Activated naive CD4-positive, alpha-beta T cell treated with anti-CD3 and anti-CD28 coated beads for 36 hours (primary cell): Measurements from ENCODE around the gene KRTAP1-3. TPM values are rescaled to one million over a fixed set of nuclear protein-coding genes. Genes with fewer than 3 reads are reported as not detected.
"Not testable (repeated sequence)": the region's sequence is repeated elsewhere in the genome, so short reads cannot be mapped to it uniquely, and the experiment has no call there.

ENCODE experiments used
- CTCF ChIA-PET: fragments of 350-600 bp; sonication (Branson Sonifier 250); formaldehyde crosslinking; loops from one replicate; lab custom pipeline; 2021; ENCODE audit warnings: antibody characterized with exemption; lab: Charles Lee
- DNase-seq: peaks from one replicate; pipeline ENCODE4 v3.0.0-alpha.2; 2020
- H3K27ac Mint-ChIP-seq: one replicate; pipeline ENCODE4 v1.8.0; 2021; ENCODE audit warnings: mild to moderate bottlenecking, mixed read lengths
- H3K27me3 Mint-ChIP-seq: one replicate; pipeline ENCODE4 v1.8.0; 2021; ENCODE audit warnings: low read depth, mixed read lengths
- H3K36me3 Mint-ChIP-seq: one replicate; pipeline ENCODE4 v1.8.0; 2021; ENCODE audit warnings: low read depth, mixed read lengths
- H3K4me1 Mint-ChIP-seq: one replicate; pipeline ENCODE4 v1.8.0; 2021; ENCODE audit warnings: low read depth, mixed read lengths
- H3K4me3 Mint-ChIP-seq: one replicate; pipeline ENCODE4 v1.8.0; 2021; ENCODE audit warnings: mild to moderate bottlenecking, moderate library complexity, mixed read lengths
- H3K9me3 Mint-ChIP-seq: one replicate; pipeline ENCODE4 v1.8.0; 2021; ENCODE audit warnings: mixed read lengths
- intact Hi-C: fragments of 100-400 bp; cut with micrococcal nuclease; formaldehyde crosslinking; loops from one replicate; pipeline ENCODE4 v1.15.1; 2023
- total RNA-seq, 2 experiments: library from RNA; stranded (reverse); gene quantifications; one replicate each; pipeline ENCODE4 v1.2.3, GENCODE V29; 2021

Gene KRTAP1-3
- total RNA-seq, 2 experiments from 2014 or later = not detected

DNA sequence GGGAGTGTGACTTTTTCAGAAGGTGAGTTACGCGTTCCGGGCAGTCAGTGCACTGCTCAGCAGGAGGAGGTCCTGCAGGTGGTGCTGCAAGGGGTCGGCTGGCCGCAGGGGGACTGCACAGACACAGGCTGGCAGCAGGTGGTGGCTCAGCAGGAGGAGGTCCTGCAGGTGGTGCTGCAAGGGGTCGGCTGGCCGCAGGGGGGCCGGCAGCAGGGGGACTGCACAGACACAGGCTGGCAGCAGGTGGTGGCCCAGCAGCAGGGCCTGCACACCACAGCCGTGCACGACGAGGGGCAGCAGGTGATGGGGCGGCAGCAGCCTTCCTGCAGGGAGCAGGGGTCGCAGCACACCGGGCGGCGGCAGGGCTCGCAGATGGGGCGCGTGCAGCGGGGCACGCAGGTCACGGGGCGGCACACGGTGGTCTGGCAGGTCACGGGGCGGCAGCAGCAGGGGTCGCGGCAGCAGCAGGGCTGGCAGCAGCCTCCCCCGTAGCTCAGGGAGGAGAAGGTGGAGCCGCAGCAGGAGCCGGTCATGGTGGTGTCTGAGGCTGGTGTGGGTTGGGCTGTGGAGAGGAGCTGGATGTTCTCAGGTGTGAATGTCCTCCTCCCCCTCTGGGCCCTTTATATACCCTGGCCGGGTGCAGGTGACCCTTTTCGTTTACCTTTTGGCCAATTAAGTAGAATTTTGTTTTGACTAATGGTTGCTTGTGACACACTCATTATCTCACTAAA is 12.2 kb upstream of the KRTAP1-3 start, which contains the start of gene KRTAP2-1:
TSS of gene KRTAP2-1 (minus strand) at position 582 of the 731 bp plus-strand sequence. CDS start at position 533, 49 bp downstream.
- H3K27ac Mint-ChIP-seq = not testable (repeated sequence)

DNA sequence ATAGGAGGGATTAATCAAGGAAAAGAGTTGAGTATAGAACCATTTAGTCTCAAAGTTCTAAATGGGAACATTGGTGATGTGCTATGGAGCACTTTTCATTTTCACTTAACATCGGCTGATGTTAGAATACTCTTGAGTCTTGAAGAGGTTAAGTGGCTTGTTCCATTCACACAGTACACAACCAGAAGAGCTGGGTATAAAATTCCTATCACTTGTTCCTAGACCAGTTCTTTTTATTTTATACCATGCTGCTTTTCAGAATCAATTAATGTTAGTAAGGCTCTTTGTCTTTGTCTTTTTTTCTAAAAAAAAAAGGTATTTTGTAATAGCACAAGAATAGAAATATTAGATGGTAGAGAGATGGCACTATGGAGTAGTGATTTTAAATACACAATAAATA is 8.3 kb upstream of the KRTAP1-3 start:
- peaks cover 8% of the 10 kb centered on the region for H3K9me3 Mint-ChIP-seq
- intact Hi-C loops = no loop called here
- no peak overlapping the region for H3K4me3 Mint-ChIP-seq
- no peak for DNase-seq
- H3K4me1 Mint-ChIP-seq = peaks cover 4% of the 10 kb centered on the region
- no peak overlapping the region for H3K27ac Mint-ChIP-seq
- no peaks in the 10 kb centered on the region for H3K36me3 Mint-ChIP-seq
- CTCF ChIA-PET = no interaction called here
- peaks cover 18% of the 10 kb centered on the region for H3K27me3 Mint-ChIP-seq

More for the DNA sequence above, 12.2 kb upstream of the KRTAP1-3 start, which contains the start of gene KRTAP2-1:
- H3K36me3 Mint-ChIP-seq, H3K9me3 Mint-ChIP-seq, DNase-seq, H3K4me1 Mint-ChIP-seq, H3K4me3 Mint-ChIP-seq, intact Hi-C loops: not testable (repeated sequence)
- CTCF ChIA-PET = interaction anchor here (0.6 kb wide), 1 partner anchor 60 kb away, joined by 3 read pairs; no protein-coding TSS in a partner anchor
- peaks cover 27% of the 10 kb centered on the region for H3K27me3 Mint-ChIP-seq

DNA sequence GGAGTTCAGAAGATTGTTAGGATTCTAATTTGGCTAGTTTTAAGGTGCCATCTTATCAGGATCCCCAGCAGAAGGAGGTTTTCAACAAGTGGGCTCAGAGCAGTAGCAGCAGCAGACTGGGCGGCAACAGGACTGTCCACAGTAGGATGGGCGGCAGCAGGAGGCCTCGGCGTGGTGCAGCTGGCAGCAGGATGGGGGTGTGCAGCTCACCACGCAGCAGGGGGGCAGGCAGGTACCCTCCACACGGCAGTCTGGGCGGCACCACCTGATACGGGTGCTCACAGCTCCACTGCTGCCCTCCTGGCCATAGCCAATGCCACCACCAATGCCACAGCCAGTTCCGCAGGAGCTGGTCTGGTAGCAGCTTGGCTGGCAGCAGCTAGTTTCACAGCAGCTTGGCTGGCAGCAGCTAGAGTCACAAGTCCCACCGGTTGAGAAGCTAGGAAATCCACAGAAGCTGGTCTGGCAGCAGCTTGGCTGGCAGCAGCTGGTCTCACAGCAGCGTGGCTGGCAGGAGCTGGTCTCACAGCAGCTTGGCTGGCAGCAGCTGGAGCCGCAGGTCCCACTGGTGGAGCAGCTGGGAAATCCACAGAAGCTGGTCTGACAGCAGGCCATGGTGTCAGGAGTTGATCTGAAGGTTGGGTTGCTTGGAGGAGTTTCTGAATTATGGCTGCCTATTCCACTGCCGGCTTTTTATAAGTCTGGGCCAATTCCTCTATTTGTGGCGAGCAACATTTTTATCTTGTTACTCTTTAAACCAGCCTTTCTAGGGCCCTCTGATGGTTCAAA is 6.3 kb upstream of the KRTAP1-3 start, which contains the start of gene KRTAP1-1:
TSS of gene KRTAP1-1 (minus strand) at position 668 of the 789 bp plus-strand sequence. CDS start at position 615, 53 bp downstream.
- H3K27ac Mint-ChIP-seq, intact Hi-C loops, H3K36me3 Mint-ChIP-seq, CTCF ChIA-PET, H3K4me1 Mint-ChIP-seq, H3K27me3 Mint-ChIP-seq, H3K4me3 Mint-ChIP-seq, DNase-seq, H3K9me3 Mint-ChIP-seq: not testable (repeated sequence)

DNA sequence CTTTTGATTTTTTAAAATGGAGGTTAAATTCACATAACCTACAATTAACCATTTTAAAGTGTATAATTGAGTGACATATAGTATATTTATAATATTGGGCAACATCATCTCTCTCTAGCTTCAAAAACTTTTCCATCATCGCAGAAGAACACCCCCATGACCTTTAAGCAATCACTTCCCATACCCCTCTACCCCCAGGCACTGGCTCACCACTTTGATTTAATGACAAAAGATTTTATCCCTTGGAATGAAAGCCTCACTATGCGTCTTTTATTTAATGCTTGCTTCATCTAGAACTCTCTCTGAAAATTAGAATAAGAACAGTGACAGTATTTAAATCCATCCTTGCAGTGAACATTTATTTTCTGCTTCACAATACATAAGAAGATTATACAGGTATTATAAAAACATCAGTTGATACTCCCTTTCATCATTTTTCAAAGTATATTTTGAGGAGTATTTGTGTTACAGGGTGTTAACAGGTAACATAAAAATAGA is 3.2 kb upstream of the KRTAP1-3 start:
- Mint-ChIP-seq H3K4me3 (no peak overlapping the region), H3K9me3 (peaks cover 2% of the 10 kb centered on the region), H3K4me1 (no peaks in the 10 kb centered on the region), H3K36me3 (no peaks in the 10 kb centered on the region), H3K27me3 (no peaks in the 10 kb centered on the region), H3K27ac (no peak overlapping the region)
- intact Hi-C loops = no loop called here
- CTCF ChIA-PET = no interaction called here
- DNase-seq = no peak

DNA sequence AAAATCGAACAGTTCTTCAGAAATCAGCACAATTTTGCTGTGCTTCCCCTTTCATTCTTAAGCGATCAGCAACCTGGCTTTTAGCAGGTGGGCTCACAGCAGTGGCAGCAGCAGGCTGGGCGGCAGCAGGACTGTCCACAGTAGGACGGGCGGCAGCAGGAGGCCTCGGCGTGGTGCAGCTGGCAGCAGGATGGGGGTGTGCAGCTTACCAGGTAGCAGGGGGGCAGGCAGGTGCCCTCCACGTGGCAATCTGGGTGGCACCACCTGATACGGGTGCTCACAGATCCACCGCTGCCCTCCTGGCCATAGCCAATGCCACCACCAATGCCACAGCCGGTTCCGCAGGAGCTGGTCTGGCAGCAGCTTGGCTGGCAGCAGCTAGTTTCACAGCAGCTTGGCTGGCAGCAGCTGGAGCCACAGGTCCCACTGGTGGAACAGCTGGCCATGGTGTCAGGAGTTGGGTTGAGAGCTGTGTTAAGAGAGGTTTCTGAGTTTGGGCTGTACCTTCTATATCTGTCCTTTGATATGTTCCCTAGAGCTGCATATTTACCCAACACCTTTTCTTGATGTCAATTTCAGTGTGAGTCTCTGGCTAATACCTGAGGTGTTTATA is 4.9 kb downstream of the KRTAP1-3 start, which contains the start of gene KRTAP1-4:
TSS of gene KRTAP1-4 (minus strand) at position 563 of the 613 bp plus-strand sequence. CDS start at position 446, 117 bp downstream.
- CTCF ChIA-PET = no interaction called here
- peaks cover 6% of the 10 kb centered on the region for H3K27me3 Mint-ChIP-seq
- intact Hi-C loops = no loop called here

DNA sequence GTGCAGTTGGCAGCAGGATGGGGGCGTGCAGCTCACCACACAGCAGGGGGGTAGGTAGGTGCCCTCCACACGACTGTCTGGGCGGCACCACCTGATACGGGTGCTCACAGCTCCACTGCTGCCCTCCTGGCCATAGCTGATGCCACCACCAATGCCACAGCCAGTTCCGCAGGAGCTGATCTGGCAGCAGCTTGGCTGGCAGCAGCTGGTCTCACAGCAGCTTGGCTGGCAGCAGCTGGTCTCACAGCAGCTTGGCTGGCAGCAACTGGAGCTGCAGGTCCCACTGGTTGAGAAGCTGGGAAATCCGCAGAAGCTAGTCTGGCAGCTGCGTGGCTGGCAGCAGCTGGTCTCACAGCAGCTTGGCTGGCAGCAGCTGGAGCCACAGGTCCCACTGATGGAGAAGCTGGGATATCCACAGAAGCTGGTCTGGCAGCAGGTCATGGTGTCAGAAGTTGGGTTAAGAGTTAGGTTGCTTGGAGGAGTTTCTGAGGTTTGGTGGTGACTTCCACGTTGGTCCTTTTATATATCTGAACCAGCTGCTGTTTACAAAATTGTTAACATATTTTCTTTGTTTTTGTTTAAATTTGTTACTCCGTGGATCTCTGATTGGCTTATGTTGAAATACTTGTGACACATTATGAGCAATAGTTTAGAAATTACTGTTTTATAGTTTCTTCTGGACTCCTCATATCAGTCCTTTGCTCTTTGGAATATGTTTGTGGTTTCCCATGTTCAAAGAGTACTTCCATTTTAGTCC is 7.8 kb downstream of the KRTAP1-3 start, which contains the start of gene KRTAP1-5:
TSS of gene KRTAP1-5 (minus strand) at position 494 of the 757 bp plus-strand sequence. CDS start at position 441, 53 bp downstream.
- Mint-ChIP-seq H3K27ac (no peak within 1 kb of the TSS), H3K4me3 (no peak within 1 kb of the TSS), H3K9me3 (no peaks in the 10 kb centered on the region), H3K27me3 (peaks cover 8% of the 10 kb centered on the region), H3K36me3 (no peaks in the 10 kb centered on the region), H3K4me1 (no peaks in the 10 kb centered on the region)
- CTCF ChIA-PET = no interaction called here
- no peak for DNase-seq
- intact Hi-C loops = no loop called here

More for the DNA sequence above, 4.9 kb downstream of the KRTAP1-3 start, which contains the start of gene KRTAP1-4:
- Mint-ChIP-seq H3K4me1 (no peaks in the 10 kb centered on the region), H3K4me3 (no peak within 1 kb of the TSS), H3K9me3 (no peaks in the 10 kb centered on the region), H3K36me3 (no peaks in the 10 kb centered on the region), H3K27ac (no peak within 1 kb of the TSS)
- no peak for DNase-seq

DNA sequence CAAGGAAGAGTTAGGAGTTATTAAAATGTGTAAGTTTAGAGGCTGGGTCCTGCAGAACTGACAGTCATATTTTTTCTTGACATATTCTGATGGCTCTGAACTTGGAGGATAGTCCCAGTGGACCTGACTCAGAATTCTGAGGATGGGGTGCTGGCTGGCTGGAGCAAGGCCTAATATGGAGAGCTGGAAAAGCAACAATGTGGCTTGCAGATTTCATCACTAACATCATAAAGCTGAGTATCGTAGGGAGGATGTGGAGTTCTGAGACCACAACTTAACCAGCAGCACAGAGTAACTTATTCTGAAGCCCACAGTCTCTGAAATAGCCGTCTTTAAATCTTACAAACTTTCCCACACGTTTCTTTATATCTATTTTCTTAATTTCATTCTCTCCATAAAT is 10.0 kb downstream of the KRTAP1-3 start:
- peaks cover 5% of the 10 kb centered on the region for H3K27me3 Mint-ChIP-seq

DNA sequence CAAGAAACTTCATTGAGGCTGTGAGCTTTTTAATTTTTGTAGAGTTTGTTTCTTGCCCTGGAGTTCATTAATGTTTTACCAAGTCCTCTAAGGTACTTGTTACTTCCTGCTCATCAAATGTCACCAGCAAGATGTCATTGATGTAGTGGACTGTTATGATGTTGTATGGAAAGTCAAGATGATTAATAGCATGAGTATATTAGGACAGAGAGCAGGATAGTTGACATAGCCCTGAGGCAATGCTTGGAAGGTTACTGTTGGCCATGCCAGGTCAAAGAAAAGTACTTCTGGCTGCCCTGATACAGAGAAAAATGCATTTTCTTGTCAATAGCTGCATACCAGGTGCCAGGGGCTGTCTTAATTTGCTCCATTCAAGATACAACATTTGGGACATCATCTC is 14.3 kb downstream of the KRTAP1-3 start:
- intact Hi-C loops = no loop called here
- no peak overlapping the region for H3K4me3 Mint-ChIP-seq
- no peaks in the 10 kb centered on the region for H3K9me3 Mint-ChIP-seq
- no peaks in the 10 kb centered on the region for H3K4me1 Mint-ChIP-seq
- no peaks in the 10 kb centered on the region for H3K36me3 Mint-ChIP-seq
- H3K27me3 Mint-ChIP-seq = peaks cover 2% of the 10 kb centered on the region
- no peak overlapping the region for H3K27ac Mint-ChIP-seq
- no peak for DNase-seq
- CTCF ChIA-PET = interaction anchor here (0.7 kb wide), 1 partner anchor 15 kb away, joined by 3 read pairs; no protein-coding TSS in a partner anchor

More for the DNA sequence above, 10.0 kb downstream of the KRTAP1-3 start:
- Mint-ChIP-seq H3K4me3 (no peak overlapping the region), H3K27ac (no peak overlapping the region), H3K9me3 (no peaks in the 10 kb centered on the region), H3K4me1 (no peaks in the 10 kb centered on the region), H3K36me3 (no peaks in the 10 kb centered on the region)
- CTCF ChIA-PET = no interaction called here
- DNase-seq = no peak
- intact Hi-C loops = no loop called here

DNA sequence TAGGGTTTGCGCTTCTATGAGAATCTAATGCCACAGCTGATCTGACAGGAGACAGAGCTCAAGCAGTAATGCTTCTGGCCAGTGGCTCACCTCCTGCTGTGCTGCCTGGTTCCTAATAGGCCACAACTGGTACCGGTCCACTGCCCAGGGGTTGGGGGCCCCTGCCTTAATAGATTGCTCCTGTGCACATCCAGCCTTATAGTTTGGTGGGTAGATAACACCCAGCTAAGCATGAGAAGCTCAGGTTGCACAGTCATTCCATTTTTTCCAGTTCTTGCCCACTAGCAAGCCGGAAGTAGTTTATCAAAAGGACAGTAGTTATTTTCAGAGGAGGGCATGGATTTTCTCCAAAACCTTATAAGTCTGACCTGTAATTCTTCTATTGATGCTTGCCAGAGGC is 15.3 kb downstream of the KRTAP1-3 start:
- Mint-ChIP-seq H3K4me1 (no peaks in the 10 kb centered on the region), H3K27ac (no peak overlapping the region), H3K27me3 (peaks cover 2% of the 10 kb centered on the region), H3K4me3 (no peak overlapping the region), H3K9me3 (no peaks in the 10 kb centered on the region), H3K36me3 (no peaks in the 10 kb centered on the region)
- DNase-seq = no peak
- CTCF ChIA-PET = interaction anchor here (0.6 to 0.7 kb wide), 3 partner anchors 14 to 413 kb away, joined by 3 to 4 read pairs (median 4); no protein-coding TSS in a partner anchor
- intact Hi-C loops = no loop called here

DNA sequence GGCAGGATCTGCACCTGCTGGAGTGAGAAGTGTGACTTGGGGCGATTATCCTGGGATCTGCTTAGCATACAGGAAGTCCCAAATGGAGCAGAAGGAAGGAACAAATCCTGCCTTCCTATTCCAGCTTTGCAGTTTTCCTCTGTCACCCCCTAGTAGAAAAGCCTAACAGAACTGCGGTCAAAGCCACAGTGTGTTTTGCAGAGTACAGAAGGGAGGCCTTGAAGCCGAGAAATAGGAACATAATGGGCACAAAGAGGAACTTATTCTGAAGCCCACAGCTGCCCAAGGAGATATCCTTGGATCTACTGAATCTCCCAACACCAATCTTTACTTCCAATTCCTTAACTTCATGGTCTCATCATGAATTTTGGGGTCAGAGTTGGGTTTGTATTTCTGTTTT is 16.1 kb downstream of the KRTAP1-3 start:
- CTCF ChIA-PET = no interaction called here
- intact Hi-C loops = no loop called here
- H3K4me1 Mint-ChIP-seq = no peaks in the 10 kb centered on the region
- H3K27ac Mint-ChIP-seq = no peak overlapping the region
- peaks cover 2% of the 10 kb centered on the region for H3K27me3 Mint-ChIP-seq
- no peaks in the 10 kb centered on the region for H3K9me3 Mint-ChIP-seq
- DNase-seq = no peak
- no peak overlapping the region for H3K4me3 Mint-ChIP-seq
- H3K36me3 Mint-ChIP-seq = no peaks in the 10 kb centered on the region

DNA sequence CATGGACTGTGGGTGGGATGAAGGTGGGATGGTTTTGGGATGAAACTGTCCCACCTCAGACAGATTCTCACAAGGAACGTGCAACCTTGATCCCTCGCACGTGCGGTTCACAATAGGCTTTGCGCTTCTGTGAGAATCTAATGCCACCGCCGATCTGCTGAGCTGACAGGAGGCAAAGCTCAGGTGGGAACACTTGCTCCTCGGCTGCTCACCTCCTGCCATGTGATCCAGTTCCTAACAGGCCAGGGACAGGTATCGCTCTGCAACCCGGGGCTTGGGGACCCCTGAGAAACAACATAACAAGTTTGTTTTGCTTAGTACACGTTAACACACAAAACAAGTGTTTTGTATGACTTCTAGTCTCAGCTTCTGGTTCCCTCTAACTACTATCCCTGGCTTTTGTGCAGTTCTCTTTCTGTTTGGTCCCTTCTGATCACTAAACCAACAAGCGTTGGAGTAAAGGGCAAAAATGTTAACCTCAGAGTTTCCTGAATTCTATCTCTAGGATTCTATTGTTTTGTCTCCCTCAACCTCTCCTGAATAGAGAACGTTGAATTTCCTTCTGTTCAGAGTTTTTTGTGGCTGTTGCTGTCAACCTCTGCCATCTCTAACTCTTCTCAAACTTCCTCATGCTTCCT is 18.0 kb downstream of the KRTAP1-3 start:
- intact Hi-C loops = no loop called here
- Mint-ChIP-seq H3K27ac (no peak overlapping the region), H3K36me3 (no peaks in the 10 kb centered on the region), H3K27me3 (no peaks in the 10 kb centered on the region), H3K4me1 (no peaks in the 10 kb centered on the region), H3K4me3 (no peak overlapping the region), H3K9me3 (no peaks in the 10 kb centered on the region)
- DNase-seq = no peak
- CTCF ChIA-PET = no interaction called here
